ENCODE results near the gene SLC34A3. TPM values are rescaled to one million over a fixed set of nuclear protein-coding genes. Genes with fewer than 3 reads are reported as not detected.

Gene SLC34A3
- total and polyA plus RNA-seq, 2 of the 8 experiments (the other 6 are each of a cell fraction or from before 2014, with no cell fraction given) = 0.08 TPM; not detected in 1

- TF ChIP-seq, protein P1, sequence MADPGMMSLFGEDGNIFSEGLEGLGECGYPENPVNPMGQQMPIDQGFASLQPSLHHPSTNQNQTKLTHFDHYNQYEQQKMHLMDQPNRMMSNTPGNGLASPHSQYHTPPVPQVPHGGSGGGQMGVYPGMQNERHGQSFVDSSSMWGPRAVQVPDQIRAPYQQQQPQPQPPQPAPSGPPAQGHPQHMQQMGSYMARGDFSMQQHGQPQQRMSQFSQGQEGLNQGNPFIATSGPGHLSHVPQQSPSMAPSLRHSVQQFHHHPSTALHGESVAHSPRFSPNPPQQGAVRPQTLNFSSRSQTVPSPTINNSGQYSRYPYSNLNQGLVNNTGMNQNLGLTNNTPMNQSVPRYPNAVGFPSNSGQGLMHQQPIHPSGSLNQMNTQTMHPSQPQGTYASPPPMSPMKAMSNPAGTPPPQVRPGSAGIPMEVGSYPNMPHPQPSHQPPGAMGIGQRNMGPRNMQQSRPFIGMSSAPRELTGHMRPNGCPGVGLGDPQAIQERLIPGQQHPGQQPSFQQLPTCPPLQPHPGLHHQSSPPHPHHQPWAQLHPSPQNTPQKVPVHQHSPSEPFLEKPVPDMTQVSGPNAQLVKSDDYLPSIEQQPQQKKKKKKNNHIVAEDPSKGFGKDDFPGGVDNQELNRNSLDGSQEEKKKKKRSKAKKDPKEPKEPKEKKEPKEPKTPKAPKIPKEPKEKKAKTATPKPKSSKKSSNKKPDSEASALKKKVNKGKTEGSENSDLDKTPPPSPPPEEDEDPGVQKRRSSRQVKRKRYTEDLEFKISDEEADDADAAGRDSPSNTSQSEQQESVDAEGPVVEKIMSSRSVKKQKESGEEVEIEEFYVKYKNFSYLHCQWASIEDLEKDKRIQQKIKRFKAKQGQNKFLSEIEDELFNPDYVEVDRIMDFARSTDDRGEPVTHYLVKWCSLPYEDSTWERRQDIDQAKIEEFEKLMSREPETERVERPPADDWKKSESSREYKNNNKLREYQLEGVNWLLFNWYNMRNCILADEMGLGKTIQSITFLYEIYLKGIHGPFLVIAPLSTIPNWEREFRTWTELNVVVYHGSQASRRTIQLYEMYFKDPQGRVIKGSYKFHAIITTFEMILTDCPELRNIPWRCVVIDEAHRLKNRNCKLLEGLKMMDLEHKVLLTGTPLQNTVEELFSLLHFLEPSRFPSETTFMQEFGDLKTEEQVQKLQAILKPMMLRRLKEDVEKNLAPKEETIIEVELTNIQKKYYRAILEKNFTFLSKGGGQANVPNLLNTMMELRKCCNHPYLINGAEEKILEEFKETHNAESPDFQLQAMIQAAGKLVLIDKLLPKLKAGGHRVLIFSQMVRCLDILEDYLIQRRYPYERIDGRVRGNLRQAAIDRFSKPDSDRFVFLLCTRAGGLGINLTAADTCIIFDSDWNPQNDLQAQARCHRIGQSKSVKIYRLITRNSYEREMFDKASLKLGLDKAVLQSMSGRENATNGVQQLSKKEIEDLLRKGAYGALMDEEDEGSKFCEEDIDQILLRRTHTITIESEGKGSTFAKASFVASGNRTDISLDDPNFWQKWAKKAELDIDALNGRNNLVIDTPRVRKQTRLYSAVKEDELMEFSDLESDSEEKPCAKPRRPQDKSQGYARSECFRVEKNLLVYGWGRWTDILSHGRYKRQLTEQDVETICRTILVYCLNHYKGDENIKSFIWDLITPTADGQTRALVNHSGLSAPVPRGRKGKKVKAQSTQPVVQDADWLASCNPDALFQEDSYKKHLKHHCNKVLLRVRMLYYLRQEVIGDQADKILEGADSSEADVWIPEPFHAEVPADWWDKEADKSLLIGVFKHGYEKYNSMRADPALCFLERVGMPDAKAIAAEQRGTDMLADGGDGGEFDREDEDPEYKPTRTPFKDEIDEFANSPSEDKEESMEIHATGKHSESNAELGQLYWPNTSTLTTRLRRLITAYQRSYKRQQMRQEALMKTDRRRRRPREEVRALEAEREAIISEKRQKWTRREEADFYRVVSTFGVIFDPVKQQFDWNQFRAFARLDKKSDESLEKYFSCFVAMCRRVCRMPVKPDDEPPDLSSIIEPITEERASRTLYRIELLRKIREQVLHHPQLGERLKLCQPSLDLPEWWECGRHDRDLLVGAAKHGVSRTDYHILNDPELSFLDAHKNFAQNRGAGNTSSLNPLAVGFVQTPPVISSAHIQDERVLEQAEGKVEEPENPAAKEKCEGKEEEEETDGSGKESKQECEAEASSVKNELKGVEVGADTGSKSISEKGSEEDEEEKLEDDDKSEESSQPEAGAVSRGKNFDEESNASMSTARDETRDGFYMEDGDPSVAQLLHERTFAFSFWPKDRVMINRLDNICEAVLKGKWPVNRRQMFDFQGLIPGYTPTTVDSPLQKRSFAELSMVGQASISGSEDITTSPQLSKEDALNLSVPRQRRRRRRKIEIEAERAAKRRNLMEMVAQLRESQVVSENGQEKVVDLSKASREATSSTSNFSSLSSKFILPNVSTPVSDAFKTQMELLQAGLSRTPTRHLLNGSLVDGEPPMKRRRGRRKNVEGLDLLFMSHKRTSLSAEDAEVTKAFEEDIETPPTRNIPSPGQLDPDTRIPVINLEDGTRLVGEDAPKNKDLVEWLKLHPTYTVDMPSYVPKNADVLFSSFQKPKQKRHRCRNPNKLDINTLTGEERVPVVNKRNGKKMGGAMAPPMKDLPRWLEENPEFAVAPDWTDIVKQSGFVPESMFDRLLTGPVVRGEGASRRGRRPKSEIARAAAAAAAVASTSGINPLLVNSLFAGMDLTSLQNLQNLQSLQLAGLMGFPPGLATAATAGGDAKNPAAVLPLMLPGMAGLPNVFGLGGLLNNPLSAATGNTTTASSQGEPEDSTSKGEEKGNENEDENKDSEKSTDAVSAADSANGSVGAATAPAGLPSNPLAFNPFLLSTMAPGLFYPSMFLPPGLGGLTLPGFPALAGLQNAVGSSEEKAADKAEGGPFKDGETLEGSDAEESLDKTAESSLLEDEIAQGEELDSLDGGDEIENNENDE (IDR thresholded peaks at IDR 0.05; ENCODE audit: insufficient replicate concordance, low read length) = no peak
- TF ChIP-seq SRF (IDR thresholded peaks at IDR 0.05; ENCODE audit: low read depth, low read length) (no peak), CBX8 (IDR thresholded peaks at IDR 0.05; ENCODE audit: borderline replicate concordance, low read depth, low read length) (no peak), CREB1 (IDR thresholded peaks at IDR 0.05) (no peak), SP4 (IDR thresholded peaks at IDR 0.05; ENCODE audit: low read length) (no peak), EZH2 (IDR thresholded peaks at IDR 0.05; ENCODE audit: low read depth, low read length, severe bottlenecking) (no peak), EP300 (IDR thresholded peaks at IDR 0.05; ENCODE audit: borderline replicate concordance in 1 of 2, low read depth in 2 of 2, low read length in 2 of 2) (no peak), POU5F1 (IDR thresholded peaks at IDR 0.05; ENCODE audit: low read depth, low read length) (no peak), PHF8 (conservative IDR thresholded peaks at IDR 0.05; ENCODE audit: low read depth, low read length) (no peak), CHD1 (IDR thresholded peaks at IDR 0.05; ENCODE audit: low read depth, low read length) (no peak), NRF1 (IDR thresholded peaks at IDR 0.05; ENCODE audit: low read depth, low read length) (no peak), TCF12 (IDR thresholded peaks at IDR 0.05; ENCODE audit: low read depth, low read length) (no peak), MAX (IDR thresholded peaks at IDR 0.05) (no peak)
Observed at GRCh38 chr9:137187386-137187785, 43.3 kb upstream of the SLC34A3 start (continued).

All from H1 (cell line).